22Rv1 (cell line): ENCODE data around the gene SPATA18.

Experiments used
- CTCF ChIP-seq: fragments of 450-650 bp; IDR thresholded peaks from 2 replicates; pipeline ENCODE4 v1.5.1; 2017; ENCODE audit warnings: mild to moderate bottlenecking
- ZFX ChIP-seq: fragments of 450-650 bp; IDR thresholded peaks from 2 replicates; pipeline ENCODE4 v1.6.1; 2017; ENCODE audit warnings: antibody characterized with exemption, borderline replicate concordance

- TF ChIP-seq CTCF = no peak
- no peak for TF ChIP-seq ZFX
These were observed 92.7 kb downstream of the SPATA18 start for GRCh38 chr4:52143815-52144214.
